ENCODE measurements around the gene TMEM225B. TPM values are rescaled to one million over a fixed set of nuclear protein-coding genes. Genes with fewer than 3 reads are reported as not detected.

The TMEM225B gene
- total RNA-seq, 1 experiment from 2014 or later = 3.1 TPM

GRCh38 chr7:99615989-99616358 lies 17.9 kb downstream of the TMEM225B start:
- TF ChIP-seq EZH2 (IDR thresholded peaks at IDR 0.05) (no peak), ZFX (IDR thresholded peaks at IDR 0.05) (no peak), SRF (IDR thresholded peaks at IDR 0.05; ENCODE audit: low read depth) (no peak), YY1 (IDR thresholded peaks at IDR 0.05; ENCODE audit: extremely low read depth, insufficient replicate concordance, low read depth, low read length) (no peak), TCF7L2 (IDR thresholded peaks at IDR 0.05; ENCODE audit: borderline replicate concordance, extremely low read depth, insufficient read depth, insufficient read length) (no peak), REST (IDR thresholded peaks at IDR 0.05; ENCODE audit: low read depth) (no peak), RAD21 (IDR thresholded peaks at IDR 0.05; ENCODE audit: low read depth) (no peak), FOSL1 (IDR thresholded peaks at IDR 0.05; ENCODE audit: low read depth) (no peak)
- RAD21 ChIA-PET (ENCODE audit: low non-redundant PET in 1 of 2, low total read pairs in 2 of 2, uncharacterized antibody in 2 of 2, unreplicated experiment in 2 of 2) = no interaction called here
- POLR2A ChIA-PET = interaction anchor here (0.7 to 1.9 kb wide), 4 partner anchors 11 to 116 kb away, joined by 3 to 6 read pairs (median 4); partner anchors contain the start of genes ZKSCAN5, ZNF394 and ZNF655
- Histone ChIP-seq H3K9me3 (ENCODE audit: control insufficient read depth in 1 of 2, insufficient read depth in 1 of 2, low read depth in 1 of 2, low read length in 2 of 2) (no peaks in the 10 kb centered on the region), H3K9me2 (ENCODE audit: insufficient read depth) (no peaks in the 10 kb centered on the region), H3K4me1 (ENCODE audit: control insufficient read depth in 1 of 2, insufficient read depth in 2 of 2, low read length in 2 of 2) (peaks cover 9 to 24% of the 10 kb centered on the region in 2 experiments), H3K27me3 (ENCODE audit: insufficient read depth, low read length) (no peaks in the 10 kb centered on the region), H2AFZ (ENCODE audit: low read depth, low read length, poor library complexity, severe bottlenecking) (peak overlapping the region; percentile 75), H3K79me2 (ENCODE audit: insufficient read depth, low read length) (peaks cover 36% of the 10 kb centered on the region), H4K20me1 (ENCODE audit: insufficient read depth) (no peaks in the 10 kb centered on the region), H3K36me3 (ENCODE audit: control insufficient read depth in 1 of 2, insufficient read depth in 2 of 2, low read length in 2 of 2) (peaks cover 21 to 22% of the 10 kb centered on the region in 2 experiments; a peak in 3 of 4 replicates), H3K9ac (ENCODE audit: low read length) (peak overlapping the region; percentile 97), H3K4me2 (ENCODE audit: low read length) (peak overlapping the region; percentile 92), H3K4me3 (replicated peaks in 1 of 2; ENCODE audit: low read depth in 1 of 2, low read length in 2 of 2) (peak overlapping the region; percentile 99), H3K27ac (ENCODE audit: low read depth, low read length) (peak overlapping the region; percentile 61)
- BruUV-seq (replicated peaks) = no TSS peak
- intact Hi-C loops (cut with micrococcal nuclease) = loop anchor here (5.0 to 10.0 kb wide), 3 partner anchors 59 to 114 kb away; partner anchors contain the start of genes ZKSCAN5, ZNF394 and ZNF655
- peak; percentile 5; the same call in 1 of the 2 replicates for ATAC-seq
- CTCF ChIA-PET = no interaction called here
- no peak for DNase-seq (ENCODE audit: low read depth, low spot score)
